Measurements from ENCODE around the gene VWC2L.

- TF ChIP-seq, protein P1, sequence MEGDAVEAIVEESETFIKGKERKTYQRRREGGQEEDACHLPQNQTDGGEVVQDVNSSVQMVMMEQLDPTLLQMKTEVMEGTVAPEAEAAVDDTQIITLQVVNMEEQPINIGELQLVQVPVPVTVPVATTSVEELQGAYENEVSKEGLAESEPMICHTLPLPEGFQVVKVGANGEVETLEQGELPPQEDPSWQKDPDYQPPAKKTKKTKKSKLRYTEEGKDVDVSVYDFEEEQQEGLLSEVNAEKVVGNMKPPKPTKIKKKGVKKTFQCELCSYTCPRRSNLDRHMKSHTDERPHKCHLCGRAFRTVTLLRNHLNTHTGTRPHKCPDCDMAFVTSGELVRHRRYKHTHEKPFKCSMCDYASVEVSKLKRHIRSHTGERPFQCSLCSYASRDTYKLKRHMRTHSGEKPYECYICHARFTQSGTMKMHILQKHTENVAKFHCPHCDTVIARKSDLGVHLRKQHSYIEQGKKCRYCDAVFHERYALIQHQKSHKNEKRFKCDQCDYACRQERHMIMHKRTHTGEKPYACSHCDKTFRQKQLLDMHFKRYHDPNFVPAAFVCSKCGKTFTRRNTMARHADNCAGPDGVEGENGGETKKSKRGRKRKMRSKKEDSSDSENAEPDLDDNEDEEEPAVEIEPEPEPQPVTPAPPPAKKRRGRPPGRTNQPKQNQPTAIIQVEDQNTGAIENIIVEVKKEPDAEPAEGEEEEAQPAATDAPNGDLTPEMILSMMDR (IDR thresholded peaks at IDR 0.05): no peak
- TF ChIP-seq POLR2AphosphoS5 (IDR thresholded peaks at IDR 0.05): no peak
- TF ChIP-seq POLR2A (IDR thresholded peaks at IDR 0.05): no peak
- no peak for TF ChIP-seq EP300 (IDR thresholded peaks at IDR 0.05; ENCODE audit: low read depth)
Measured at GRCh38 chr2:214593727-214594126, 182.9 kb downstream of the VWC2L start.

Data from transverse colon (tissue), 4 donors.